Ecto neural progenitor cell (in vitro differentiated cells): ENCODE measurements around the gene CASP5.

Source experiments
- DNase-seq: peaks from one replicate; pipeline ENCODE4 v3.0.0-alpha.2; 2018; ENCODE audit warnings: low spot score

Gene CASP5

DNA sequence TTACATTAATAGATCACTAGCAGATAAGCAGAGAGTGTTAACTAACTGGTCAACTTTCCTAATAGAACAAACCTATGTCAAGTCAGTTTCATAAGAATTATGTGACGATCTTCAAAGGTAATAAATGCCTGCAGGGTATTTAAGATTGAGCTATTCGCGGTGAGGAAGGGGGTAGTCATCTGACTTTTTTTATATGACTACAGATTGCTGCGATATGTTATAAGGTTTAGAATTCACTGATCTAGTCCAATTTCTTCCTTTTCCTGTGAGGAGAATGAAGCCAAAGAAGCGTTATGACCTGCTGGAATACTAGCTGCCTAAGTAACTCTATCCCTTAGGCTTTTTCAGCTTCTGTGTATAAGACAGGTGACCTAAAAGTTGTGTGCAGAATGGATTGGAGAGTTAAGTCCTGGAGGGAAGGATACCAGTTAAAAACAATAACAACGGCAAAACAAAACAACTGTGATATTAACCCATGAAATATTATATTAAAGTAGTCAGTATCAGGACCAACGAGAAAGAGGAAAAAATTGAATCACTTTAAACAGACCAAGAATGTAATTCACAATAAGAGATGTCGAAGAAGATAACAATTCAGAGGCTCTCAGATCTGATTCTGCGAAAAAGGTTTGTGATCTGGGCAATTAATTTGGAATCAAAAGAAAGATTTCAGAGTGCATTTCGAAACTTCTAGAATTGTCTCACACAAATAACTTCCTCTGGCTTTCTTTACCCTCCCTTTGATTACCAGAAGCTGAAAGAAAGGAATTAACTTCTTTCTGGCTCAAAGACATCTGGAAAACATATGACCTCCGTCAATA is 55.2 kb downstream of the CASP5 start:
- no peak for DNase-seq

DNA sequence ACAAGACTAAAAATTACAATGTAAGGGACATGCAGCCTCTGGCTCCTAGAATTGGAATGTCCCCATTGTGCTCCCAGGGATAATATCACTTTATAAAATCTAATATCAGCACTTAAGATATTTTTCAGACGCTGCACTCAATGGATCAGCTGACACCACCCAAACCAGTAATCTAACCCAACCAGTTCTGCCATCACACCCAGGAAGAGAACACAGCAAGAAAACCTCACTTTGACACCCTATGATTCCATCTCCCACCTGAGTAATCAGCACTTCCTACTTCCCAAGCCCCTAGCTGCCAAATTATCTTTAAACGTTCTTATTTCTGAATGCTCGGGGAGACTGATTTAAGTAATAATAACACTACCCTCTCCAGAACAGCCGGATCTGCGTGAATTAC is 57.2 kb downstream of the CASP5 start:
- no peak for DNase-seq

- DNase-seq: no peak
Observed at GRCh38 chr11:104964247-104964646, 58.7 kb downstream of the CASP5 start.

DNA sequence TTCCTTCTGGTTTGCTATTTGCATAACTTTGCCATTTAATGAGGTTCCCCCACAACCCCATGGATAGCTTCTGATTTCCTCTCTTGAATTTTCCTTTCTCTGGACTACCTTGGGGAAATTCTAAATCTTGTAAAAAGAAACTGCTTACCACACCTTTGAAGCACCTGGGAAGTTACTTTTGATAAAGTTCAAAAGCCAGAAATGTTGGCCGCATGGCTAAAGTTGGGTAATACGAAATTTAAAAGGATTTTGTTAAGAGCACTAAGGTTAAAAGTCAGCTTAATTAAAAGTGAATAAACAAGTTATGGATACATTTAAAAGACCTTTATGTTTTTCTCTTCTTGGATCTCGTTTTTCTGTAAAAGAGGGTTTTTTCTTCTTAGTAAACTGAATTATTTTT is 60.1 kb downstream of the CASP5 start:
- no peak for DNase-seq

- DNase-seq: no peak
Observed at GRCh38 chr11:104957280-104957679, 65.7 kb downstream of the CASP5 start.

GRCh38 chr11:104956528-104956927 is 66.4 kb downstream of the CASP5 start:
- DNase-seq: no peak

DNA sequence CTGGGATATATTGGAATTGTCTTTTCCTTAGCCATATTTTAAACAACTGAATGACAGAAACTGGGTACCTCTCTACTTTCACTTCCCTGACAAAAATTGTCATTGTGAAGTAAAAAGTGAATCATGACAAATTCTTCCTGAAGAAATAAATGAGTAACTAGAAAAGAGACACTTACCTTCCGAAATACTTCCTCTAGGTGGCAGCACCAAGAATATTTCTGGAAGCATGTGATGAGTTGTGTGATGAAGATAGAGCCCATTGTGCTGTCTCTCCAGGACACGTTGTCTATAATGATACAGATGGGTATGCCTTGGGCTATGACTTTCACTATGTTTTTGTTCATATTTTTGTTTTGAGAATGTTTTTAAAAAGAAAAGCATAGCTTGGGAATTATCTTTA is 76.1 kb downstream of the CASP5 start:
- no peak for DNase-seq
